Stimulated activated CD4-positive, alpha-beta T cell treated with anti-CD3 and anti-CD28 coated beads, TNF-alpha, amount 100 ng/mL, for 1 hour (primary cell): ENCODE data around the gene CDC34.
A peak's percentile ranks its signal among the peaks of the same experiment; 100 is the strongest.

Source experiments
- DNase-seq, 3 donors: peaks; one replicate each; pipeline ENCODE4 v3.0.0-alpha.2; 2020; ENCODE audit warnings: low read depth in 3 of 3, low spot score in 1 of 3

Gene CDC34

GRCh38 chr19:497491-497868 is 34.1 kb upstream of the CDC34 start:
- no peak for DNase-seq

- no peak for DNase-seq
These were observed 33.6 kb upstream of the CDC34 start for GRCh38 chr19:497869-498510.

GRCh38 chr19:498511-498891 is 33.1 kb upstream of the CDC34 start:
- DNase-seq, result no peak

GRCh38 chr19:498977-499623 is 32.5 kb upstream of the CDC34 start:
- no peak for DNase-seq

- DNase-seq, result no peak
These were observed 29.9 kb upstream of the CDC34 start for GRCh38 chr19:501646-502045.

GRCh38 chr19:504616-505015 is 26.9 kb upstream of the CDC34 start:
- no peak for DNase-seq

- DNase-seq, result peak; percentile 76 to 89 (median 82)
These were observed 24.9 kb upstream of the CDC34 start for GRCh38 chr19:506404-507285.

GRCh38 chr19:507286-508203 is 24.0 kb upstream of the CDC34 start, which contains the start of gene TPGS1:
TSS of gene TPGS1 (plus strand) at chr19:507497. CDS start at chr19:507507, 10 bp downstream.
- DNase-seq, result peak; percentile 42 to 70 (median 63)

- DNase-seq, result no peak
These were observed 23.1 kb upstream of the CDC34 start for GRCh38 chr19:508204-509150.

- peak; percentile 81 to 91 (median 84) for DNase-seq
These were observed 20.9 kb upstream of the CDC34 start for GRCh38 chr19:510606-511100.

GRCh38 chr19:511101-511851 is 20.3 kb upstream of the CDC34 start:
- DNase-seq, result peak; percentile 48 to 74 (median 63)

GRCh38 chr19:512547-513365 is 18.8 kb upstream of the CDC34 start:
- DNase-seq, result no peak

GRCh38 chr19:513368-514165 is 18.0 kb upstream of the CDC34 start:
- no peak for DNase-seq

GRCh38 chr19:514166-514663 is 17.3 kb upstream of the CDC34 start:
- DNase-seq, result no peak

GRCh38 chr19:517721-518597 is 13.6 kb upstream of the CDC34 start:
- DNase-seq, result no peak
